ENCODE data around the gene SLC25A24.
"Not testable (repeated sequence)": the region's sequence is repeated elsewhere in the genome, so short reads cannot be mapped to it uniquely, and the experiment has no call there.

Gene SLC25A24

DNA sequence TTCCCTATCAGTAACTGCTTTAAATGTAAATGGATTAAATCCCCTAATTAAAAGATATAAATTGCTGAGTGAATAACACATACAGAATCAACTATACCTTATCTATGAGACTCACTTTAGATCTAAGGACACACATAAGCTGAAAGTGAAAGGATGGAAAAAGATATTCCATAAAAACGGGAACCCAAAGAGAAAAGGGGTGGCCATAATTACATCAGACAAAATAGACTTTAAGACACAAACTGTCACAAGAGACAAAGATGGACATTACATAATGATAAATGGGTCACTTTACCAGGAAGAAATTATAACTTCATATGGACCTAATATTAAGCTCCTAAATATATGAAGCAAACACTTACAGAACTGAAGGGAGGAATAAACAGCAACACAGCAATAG lies 59.2 kb downstream of the SLC25A24 start:
- in situ Hi-C loops (cut with MboI; ENCODE audit: low sequenced_read_pairs), result no loop called here

GRCh38 chr1:108140177-108140576 lies 60.0 kb downstream of the SLC25A24 start:
- in situ Hi-C loops (cut with MboI; ENCODE audit: low sequenced_read_pairs), result no loop called here

- in situ Hi-C loops (cut with MboI; ENCODE audit: low sequenced_read_pairs), result not testable (repeated sequence)
Observed at GRCh38 chr1:108139555-108139954, 60.6 kb downstream of the SLC25A24 start.

DNA sequence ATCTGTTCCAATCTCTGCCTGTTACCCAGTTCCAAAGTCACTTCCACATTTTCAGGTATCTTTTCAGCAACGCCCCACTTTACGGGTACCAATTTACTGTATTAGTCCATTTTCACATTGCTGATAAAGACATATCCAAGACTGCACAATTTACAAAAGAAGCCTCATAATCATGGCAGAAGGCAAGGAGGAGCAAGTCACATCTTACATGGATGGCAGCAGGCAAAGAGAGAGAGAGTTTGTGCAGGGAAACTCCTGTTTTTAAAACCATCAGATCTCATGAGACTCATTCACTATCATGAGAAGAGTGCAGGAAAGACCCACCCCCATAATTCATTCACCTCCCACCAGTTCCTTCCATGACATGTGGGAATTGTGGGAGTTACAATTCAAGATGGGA lies 67.0 kb downstream of the SLC25A24 start:
- in situ Hi-C loops (cut with MboI; ENCODE audit: low sequenced_read_pairs), result not testable (repeated sequence)

DNA sequence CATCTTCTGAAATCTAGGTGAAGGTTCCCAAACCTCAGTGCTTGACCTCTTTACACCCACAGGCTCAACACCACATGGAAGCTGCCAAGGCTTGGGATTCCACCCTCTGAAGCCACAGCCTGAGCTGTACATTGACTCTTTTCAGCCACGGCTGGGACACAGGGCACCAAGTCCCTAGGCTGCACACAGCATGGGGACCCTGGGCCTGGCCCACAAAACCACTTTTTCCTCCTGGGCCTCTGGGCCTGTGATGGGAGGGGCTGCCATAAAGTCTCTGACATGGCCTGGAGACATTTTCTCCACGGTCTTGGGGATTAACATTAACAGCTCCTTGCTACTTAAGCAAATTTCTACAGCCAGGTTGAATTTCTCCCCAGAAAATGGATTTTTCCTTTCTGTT lies 67.8 kb downstream of the SLC25A24 start:
- in situ Hi-C loops (cut with MboI; ENCODE audit: low sequenced_read_pairs), result not testable (repeated sequence)

DNA sequence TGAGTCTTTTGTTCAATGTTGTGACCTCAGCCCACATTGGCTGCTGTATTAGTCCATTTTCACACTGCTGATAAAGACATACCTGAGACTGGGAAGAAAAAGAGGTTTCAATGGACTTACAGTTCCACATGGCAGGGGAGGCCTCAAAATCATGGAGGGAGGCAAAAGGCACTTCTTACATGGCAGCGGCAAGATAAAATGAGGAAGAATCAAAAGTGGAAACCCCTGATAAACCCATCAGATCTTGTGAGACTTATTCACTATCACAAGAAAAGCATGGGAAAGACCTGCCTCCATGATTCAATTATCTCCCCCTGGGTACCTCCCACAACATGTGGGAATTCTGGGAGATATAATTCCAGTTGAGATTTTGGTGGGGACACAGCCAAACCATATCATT lies 68.9 kb downstream of the SLC25A24 start:
- in situ Hi-C loops (cut with MboI; ENCODE audit: low sequenced_read_pairs), result not testable (repeated sequence)

GRCh38 chr1:108130794-108131193 lies 69.3 kb downstream of the SLC25A24 start:
- in situ Hi-C loops (cut with MboI; ENCODE audit: low sequenced_read_pairs), result no loop called here

GRCh38 chr1:108129999-108130398 lies 70.1 kb downstream of the SLC25A24 start:
- in situ Hi-C loops (cut with MboI; ENCODE audit: low sequenced_read_pairs), result no loop called here

DNA sequence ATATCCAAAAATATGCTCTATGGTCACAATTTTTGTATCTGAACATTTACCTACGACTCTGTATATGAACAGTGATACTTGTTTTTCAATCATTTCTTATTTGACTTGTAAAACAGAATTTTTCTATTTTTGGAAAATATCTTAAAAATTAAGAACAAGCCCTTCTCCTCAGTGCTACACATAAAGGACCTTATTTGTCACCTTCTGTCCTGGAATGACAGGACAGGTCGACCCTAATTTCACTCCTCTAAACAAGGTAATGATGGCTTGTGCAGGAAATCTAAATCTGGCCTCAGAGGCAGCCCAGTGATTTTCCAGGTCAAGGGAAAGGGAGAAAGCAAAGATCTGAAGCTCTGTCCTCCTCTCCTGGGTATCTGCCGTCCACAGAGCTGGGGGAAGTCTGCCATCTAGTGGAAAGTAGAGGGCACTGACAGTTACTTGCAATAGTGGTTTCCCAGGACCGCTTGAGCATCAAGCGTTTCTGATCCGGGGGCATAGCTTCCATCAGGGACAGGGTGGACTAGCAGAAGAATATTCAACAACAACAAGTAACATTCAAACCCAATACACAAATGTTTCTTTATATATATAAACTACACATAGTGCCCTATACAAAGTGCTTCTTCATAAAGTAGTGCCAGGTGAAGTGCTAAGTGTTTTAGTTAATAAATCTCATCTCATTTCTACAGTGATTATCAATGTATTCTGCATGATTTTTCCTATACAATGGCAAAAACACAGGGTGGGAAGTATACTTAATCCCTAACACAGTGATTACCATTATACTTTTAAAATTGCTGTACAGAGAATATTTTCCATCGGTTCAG lies 74.6 kb downstream of the SLC25A24 start:
- in situ Hi-C loops (cut with MboI; ENCODE audit: low sequenced_read_pairs), result no loop called here

DNA sequence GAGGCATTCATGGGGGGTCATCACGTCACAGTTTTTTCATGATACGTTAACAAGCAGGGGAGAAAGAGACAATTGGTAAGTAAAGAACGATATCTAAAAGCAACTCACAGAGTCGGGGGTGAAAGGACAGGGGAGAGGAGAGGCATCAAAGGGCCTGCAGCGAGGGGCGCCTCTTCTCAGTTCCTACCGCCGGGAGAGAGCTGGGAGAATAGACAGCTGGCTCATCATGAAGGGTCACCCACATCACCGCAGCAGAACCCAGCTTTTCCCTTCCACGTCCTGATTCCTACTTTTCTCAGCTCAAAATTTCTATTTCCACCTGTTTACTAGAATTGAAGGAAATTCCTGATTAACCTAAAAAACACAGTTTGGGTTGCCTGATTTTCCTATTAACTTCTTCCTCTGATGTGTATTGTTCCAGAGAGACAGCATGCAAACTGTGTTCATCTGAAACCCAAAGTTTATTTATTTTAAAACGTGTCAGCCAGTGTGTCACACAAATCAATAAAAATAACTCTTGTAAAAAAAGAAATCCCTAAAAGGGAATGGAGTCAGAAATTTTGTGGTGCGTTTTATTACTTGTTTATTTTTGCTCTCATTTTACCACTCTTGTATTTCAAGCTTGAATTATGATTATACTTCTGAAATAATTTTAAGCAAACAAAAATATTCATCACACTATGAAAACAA lies 75.4 kb downstream of the SLC25A24 start:
- in situ Hi-C loops (cut with MboI; ENCODE audit: low sequenced_read_pairs), result no loop called here

DNA sequence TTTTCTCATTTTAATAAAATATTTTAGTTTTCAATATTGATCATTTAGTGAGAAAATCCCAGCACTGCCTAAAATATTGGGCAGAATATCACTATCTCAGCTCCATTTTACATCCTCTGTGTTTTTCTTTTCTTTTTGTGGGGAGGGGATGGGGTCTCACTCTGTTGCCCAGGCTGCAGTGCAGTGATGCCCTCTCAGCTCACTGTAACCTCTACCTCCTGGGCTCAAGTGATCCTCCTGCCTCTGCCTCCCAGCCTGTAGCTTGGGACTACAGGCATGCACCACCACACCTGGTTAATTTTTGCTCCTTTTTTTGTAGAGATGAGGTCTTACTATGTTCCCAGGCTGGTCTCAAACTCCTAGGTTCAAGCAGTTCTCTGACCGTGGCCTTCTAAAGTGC lies 76.1 kb downstream of the SLC25A24 start:
- in situ Hi-C loops (cut with MboI; ENCODE audit: low sequenced_read_pairs), result no loop called here

DNA sequence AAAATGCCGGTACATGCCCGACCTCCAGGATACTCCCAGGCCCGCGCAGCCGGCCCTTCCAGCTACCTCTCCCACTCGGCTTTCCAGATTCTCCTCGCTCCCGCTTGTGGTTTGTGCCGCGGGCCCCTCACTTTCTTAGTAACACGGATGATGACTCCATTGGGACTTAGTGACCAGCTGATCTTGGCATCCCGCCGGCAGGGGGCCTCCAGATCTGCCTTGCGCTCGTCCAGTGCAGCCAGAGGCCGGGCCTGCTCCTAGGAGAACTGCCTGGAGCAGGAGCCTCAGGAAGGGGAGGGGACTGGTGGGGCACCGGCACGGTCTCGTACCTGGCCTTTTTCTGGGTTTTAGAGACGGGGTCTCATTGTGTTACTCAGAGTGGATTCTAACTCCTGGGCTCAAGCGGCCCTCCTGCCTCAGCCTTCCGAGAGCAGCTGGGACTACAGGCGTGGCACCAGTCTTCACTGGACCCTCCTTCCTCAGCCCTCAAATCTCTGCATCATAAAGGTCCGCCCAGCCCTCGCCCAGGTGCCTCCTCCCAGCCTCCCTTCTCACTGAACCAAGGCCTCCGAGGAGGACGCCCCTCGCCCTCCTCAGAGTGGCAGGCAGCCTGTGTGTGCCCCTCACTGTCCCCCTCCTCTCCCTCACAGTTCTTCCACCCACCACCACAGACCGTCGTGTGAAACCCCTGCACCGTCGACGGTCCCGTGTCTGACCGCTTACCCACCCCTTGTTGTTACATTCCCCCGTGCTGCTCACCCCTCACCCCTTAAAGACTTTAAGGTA lies 78.6 kb downstream of the SLC25A24 start:
- in situ Hi-C loops (cut with MboI; ENCODE audit: low sequenced_read_pairs), result no loop called here

DNA sequence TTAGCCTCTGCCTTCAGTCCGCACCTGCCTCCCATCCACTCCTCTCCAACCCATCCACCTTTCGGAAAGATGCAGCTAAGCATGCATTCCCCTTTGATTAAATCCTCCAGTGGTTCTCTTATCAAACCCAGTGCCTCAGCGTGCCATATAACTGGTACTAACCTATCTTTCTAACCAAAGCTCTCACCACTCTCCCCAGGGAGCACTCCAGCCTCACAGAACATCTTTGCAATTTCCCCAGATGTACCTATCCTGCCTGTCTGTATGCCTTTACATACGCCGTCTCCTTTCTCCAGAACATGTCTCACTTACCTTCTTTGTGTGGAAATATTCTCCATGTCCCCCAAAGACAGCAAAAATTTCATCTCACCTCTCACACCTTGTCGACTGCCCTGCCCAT lies 80.0 kb downstream of the SLC25A24 start:
- in situ Hi-C loops (cut with MboI; ENCODE audit: low sequenced_read_pairs), result no loop called here

- in situ Hi-C loops (cut with MboI; ENCODE audit: low sequenced_read_pairs), result no loop called here
Observed at GRCh38 chr1:108119500-108119899, 80.6 kb downstream of the SLC25A24 start.

GRCh38 chr1:108117945-108118902 lies 81.9 kb downstream of the SLC25A24 start:
- in situ Hi-C loops (cut with MboI; ENCODE audit: low sequenced_read_pairs), result no loop called here

DNA sequence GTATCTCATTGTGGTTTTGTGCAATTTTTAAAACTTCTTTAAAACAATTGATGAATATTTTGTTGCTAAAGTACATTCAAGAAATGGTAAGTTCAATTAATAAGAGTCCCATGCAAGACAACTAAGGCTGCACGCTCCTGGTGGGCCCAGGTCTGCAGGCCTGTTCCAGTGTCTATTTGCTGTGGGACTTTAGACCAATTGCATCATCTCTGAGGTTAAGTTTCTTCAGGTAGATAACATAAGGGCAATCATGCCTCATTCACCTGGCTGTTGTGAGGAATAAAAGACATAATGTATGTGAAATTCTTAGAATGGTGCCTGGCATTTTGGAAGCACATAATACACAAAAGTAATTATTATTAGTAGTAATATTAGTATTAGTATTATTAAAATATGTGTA lies 82.9 kb downstream of the SLC25A24 start:
- in situ Hi-C loops (cut with MboI; ENCODE audit: low sequenced_read_pairs), result no loop called here

DNA sequence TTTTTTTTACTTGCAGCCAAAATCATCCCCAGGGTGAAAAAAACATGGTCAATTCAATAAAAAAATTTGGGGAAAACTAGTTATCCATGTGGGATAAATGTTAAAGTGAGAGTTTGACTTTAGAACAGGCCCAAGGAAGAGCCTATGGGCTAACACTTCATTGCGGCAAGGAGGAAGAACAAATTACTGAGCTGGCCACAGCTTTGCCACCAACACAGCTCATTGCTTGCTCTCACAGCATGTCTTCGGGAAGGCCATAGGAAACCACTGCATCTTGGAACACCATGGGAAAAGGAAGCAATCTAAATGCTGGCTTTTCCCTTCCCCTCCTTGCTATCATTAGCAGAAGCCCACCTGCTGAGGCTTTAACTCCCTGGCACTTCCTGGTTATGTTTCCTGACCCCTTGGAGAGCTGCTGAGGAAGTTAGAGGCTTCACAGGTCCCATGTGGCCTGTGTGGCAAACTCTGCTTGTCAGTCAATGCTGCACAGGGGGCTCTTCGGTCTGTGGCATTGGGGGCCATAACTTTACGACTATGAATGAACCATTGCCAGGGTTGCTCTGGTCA lies 86.0 kb downstream of the SLC25A24 start:
- in situ Hi-C loops (cut with MboI; ENCODE audit: low sequenced_read_pairs), result no loop called here

DNA sequence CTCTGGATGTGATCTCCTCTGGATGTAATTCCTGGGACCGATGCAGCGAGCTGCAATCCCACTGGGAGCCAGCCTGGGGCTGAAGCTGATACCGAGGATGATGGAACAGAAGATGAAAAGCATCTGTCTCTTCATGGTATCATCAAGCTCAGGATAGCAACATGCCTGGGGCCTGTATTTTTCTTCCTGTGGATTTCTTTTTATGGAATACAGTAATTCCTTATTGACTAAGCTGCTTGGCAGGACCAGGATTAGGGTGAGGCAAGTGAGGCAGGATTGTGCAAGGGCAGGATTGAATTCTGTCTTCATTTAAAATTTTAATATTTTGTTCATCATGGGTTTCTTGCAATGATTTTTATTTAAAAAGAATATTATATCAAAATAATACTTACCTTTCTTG lies 86.6 kb downstream of the SLC25A24 start:
- in situ Hi-C loops (cut with MboI; ENCODE audit: low sequenced_read_pairs), result no loop called here

DNA sequence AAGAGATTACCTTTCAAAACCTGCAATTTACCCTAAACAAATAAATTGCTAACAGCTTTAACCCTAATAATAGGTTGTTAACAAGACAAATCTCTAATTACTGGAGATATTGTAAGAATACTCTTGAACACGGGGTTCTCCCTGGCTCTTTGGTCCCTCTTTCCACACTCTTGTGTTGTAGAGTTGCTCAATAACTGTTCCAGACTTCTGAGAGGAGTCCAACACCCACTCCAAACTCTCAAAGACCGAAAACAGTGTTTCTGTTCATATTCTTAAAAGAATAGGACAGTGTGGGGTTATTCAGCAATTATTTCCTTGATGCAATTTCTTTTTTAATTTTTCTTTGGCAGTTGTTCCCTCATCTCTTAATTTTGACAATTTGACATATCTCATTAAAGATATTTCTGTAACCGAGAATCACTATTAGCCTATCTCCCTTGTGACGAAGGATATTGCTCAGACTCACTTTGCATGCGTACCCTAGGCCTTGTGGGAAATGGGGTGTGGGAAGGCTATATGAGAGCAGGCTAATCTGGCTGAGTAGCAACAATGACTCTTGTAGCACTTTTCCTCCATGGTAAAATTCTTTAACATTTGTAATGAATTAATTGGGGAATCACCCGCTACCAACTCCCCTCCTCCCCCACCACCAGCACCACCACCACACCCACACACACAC lies 90.7 kb downstream of the SLC25A24 start:
- in situ Hi-C loops (cut with MboI; ENCODE audit: low sequenced_read_pairs), result no loop called here

- in situ Hi-C loops (cut with MboI; ENCODE audit: low sequenced_read_pairs), result no loop called here
Observed at GRCh38 chr1:108108119-108108518, 92.0 kb downstream of the SLC25A24 start.

Measured in hTERT RPE-1 (cell line).